ENCODE data around the gene PATZ1.

GRCh38 chr22:31328544-31328960 is 17.6 kb downstream of the PATZ1 start:
- TF ChIP-seq CTCF (IDR thresholded peaks at IDR 0.05) (no peak), SMC3 (IDR thresholded peaks at IDR 0.05) (no peak), POLR2A (IDR thresholded peaks at IDR 0.05; ENCODE audit: low read length) (no peak), RAD21 (conservative IDR thresholded peaks at IDR 0.05 in 1 of 2, IDR thresholded peaks at IDR 0.05 in 1 of 2) (no peak), MAX (IDR thresholded peaks at IDR 0.05) (no peak), ESRRA (IDR thresholded peaks at IDR 0.05; ENCODE audit: borderline replicate concordance, low read length) (no peak), CHD2 (IDR thresholded peaks at IDR 0.05; ENCODE audit: low read length, partially characterized antibody) (no peak), EHMT2 (IDR thresholded peaks at IDR 0.05; ENCODE audit: low read depth) (no peak), CEBPB (IDR thresholded peaks at IDR 0.05) (no peak), ELK1 (IDR thresholded peaks at IDR 0.05; ENCODE audit: low read depth, low read length) (no peak), CHD4 (IDR thresholded peaks at IDR 0.05; ENCODE audit: borderline replicate concordance) (no peak), MYC (IDR thresholded peaks at IDR 0.05; ENCODE audit: borderline replicate concordance, low read length) (no peak)

Measured in A549 (cell line).